HL-60/S4 treated with phorbol 12-myristate 13-acetate at 8.2 ng/mL for 4 days and 3 days (cell line): Measurements from ENCODE around the gene ITGA1.

Source experiments
- in situ Hi-C: fragments of 300-500 bp; cut with MboI; formaldehyde crosslinking; loops from 2 replicates; pipeline ENCODE4 v1.15.0; 2022; ENCODE audit warnings: low sequenced_read_pairs

Gene ITGA1

GRCh38 chr5:52893863-52894262 is 106.1 kb downstream of the ITGA1 start:
- in situ Hi-C loops = no loop called here

GRCh38 chr5:52894451-52894850 is 106.7 kb downstream of the ITGA1 start:
- in situ Hi-C loops = no loop called here

- in situ Hi-C loops = no loop called here
These were observed 107.4 kb downstream of the ITGA1 start for GRCh38 chr5:52895075-52895474.

- in situ Hi-C loops = no loop called here
These were observed 108.1 kb downstream of the ITGA1 start for GRCh38 chr5:52895572-52896413.

- in situ Hi-C loops = no loop called here
These were observed 109.0 kb downstream of the ITGA1 start for GRCh38 chr5:52896534-52897237.

- in situ Hi-C loops = no loop called here
These were observed 109.5 kb downstream of the ITGA1 start for GRCh38 chr5:52897238-52897614.

- in situ Hi-C loops = no loop called here
These were observed 111.4 kb downstream of the ITGA1 start for GRCh38 chr5:52898961-52899680.

GRCh38 chr5:52903142-52903541 is 115.4 kb downstream of the ITGA1 start:
- in situ Hi-C loops = no loop called here

GRCh38 chr5:52906343-52906742 is 118.6 kb downstream of the ITGA1 start:
- in situ Hi-C loops = no loop called here

GRCh38 chr5:52906845-52907244 is 119.1 kb downstream of the ITGA1 start:
- in situ Hi-C loops = no loop called here

- in situ Hi-C loops = no loop called here
These were observed 121.5 kb downstream of the ITGA1 start for GRCh38 chr5:52909192-52909591.

- in situ Hi-C loops = no loop called here
These were observed 122.4 kb downstream of the ITGA1 start for GRCh38 chr5:52910071-52910470.

- in situ Hi-C loops = no loop called here
These were observed 127.6 kb downstream of the ITGA1 start for GRCh38 chr5:52915176-52915875.

- in situ Hi-C loops = no loop called here
These were observed 133.2 kb downstream of the ITGA1 start for GRCh38 chr5:52920929-52921328.

GRCh38 chr5:52922384-52922783 is 134.7 kb downstream of the ITGA1 start:
- in situ Hi-C loops = no loop called here

- in situ Hi-C loops = no loop called here
These were observed 136.7 kb downstream of the ITGA1 start for GRCh38 chr5:52924456-52924855.

GRCh38 chr5:52925001-52925400 is 137.3 kb downstream of the ITGA1 start:
- in situ Hi-C loops = no loop called here

GRCh38 chr5:52928689-52929088 is 141.0 kb downstream of the ITGA1 start:
- in situ Hi-C loops = no loop called here

- in situ Hi-C loops = no loop called here
These were observed 150.5 kb downstream of the ITGA1 start for GRCh38 chr5:52938226-52938625.

GRCh38 chr5:52943285-52943684 is 155.6 kb downstream of the ITGA1 start:
- in situ Hi-C loops = no loop called here

GRCh38 chr5:52943808-52944207 is 156.1 kb downstream of the ITGA1 start:
- in situ Hi-C loops = no loop called here
